GM12872 (cell line): ENCODE data around the gene C3.

ENCODE experiments used
- TF ChIP-seq, protein P1 (sequence below): IDR thresholded peaks from 3 replicates; pipeline ENCODE4 v1.5.1; 2011; ENCODE audit warnings: low read depth, mild to moderate bottlenecking, low read length, moderate library complexity; ENCODE audit not compliant: insufficient read depth

C3 gene

DNA sequence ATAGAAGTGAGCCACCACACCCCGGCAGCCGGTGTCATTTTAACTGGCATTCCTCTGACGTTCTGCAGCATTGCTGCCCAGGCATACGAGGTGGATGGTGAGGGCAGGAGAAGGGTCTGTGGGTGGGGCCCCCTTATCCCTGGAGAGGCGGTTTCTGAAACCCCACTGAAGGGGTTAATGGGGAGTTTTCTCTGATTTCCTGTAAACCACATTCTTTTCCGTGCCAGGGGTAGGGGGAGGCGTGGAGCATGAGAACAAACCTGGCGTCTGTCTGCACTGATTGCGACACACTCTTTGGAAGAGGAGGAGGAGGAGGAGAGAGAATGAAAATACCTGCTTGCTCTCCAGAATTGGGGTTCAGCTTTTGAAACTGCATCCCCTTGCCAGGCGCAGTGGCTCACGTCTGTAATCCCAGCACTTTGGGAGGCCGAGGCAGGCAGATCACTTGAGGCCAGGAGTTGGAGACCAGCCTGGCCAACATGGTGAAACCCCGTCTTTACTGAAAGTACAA is 2.7 kb upstream of the C3 start:
- TF ChIP-seq, protein P1, sequence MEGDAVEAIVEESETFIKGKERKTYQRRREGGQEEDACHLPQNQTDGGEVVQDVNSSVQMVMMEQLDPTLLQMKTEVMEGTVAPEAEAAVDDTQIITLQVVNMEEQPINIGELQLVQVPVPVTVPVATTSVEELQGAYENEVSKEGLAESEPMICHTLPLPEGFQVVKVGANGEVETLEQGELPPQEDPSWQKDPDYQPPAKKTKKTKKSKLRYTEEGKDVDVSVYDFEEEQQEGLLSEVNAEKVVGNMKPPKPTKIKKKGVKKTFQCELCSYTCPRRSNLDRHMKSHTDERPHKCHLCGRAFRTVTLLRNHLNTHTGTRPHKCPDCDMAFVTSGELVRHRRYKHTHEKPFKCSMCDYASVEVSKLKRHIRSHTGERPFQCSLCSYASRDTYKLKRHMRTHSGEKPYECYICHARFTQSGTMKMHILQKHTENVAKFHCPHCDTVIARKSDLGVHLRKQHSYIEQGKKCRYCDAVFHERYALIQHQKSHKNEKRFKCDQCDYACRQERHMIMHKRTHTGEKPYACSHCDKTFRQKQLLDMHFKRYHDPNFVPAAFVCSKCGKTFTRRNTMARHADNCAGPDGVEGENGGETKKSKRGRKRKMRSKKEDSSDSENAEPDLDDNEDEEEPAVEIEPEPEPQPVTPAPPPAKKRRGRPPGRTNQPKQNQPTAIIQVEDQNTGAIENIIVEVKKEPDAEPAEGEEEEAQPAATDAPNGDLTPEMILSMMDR: no peak

GRCh38 chr19:6721773-6722172 is 1.3 kb upstream of the C3 start:
- TF ChIP-seq, protein P1: no peak

DNA sequence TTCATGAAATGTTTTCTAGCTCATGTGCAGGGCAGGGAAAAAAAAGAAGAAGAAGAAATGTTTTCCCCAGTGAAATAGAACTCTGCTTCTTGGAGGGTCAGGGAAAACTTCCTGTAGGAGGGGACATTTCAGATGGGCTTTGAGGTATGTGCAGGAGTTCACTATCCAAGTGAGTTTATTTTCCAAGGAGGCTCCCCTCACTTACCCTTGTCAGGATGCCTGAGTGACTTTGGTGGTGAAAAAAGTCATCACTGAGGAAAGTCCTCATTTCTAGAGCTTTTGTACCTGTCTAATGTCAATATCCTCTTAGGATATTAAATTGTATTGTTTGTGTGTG is 656 bp upstream of the C3 start:
- TF ChIP-seq, protein P1: no peak

DNA sequence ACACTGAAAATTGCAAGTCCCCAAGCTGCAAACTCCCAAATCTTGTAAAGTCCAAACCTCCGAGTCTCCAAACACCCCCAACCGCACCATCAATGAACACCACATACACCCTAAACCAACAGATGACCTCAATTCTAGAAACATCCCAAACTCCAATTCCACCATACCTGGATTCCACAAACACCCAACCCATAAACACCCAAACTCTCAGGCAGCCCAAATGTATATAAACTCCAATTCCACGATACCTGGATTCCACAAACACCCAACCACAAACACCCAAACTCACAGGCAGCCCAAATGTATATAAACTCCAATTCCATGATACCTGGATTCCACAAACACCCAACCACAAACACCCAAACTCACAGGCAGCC is 470 bp downstream of the C3 start:
- TF ChIP-seq, protein P1: no peak

DNA sequence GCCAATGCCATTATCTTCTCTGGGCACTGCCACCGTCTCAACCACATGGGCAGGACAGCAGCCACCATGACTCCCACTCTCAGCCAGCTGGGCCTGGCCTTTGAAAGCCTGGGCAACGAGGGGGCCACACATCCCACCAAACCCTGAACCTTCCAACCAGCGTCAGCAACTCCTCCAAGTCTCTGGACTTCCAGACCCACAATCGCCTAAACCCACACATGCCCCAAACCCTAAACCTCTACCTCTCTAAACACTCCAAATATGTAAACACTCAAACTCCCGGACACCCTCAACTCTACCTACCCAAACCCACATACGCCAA is 949 bp downstream of the C3 start:
- TF ChIP-seq, protein P1: no peak

DNA sequence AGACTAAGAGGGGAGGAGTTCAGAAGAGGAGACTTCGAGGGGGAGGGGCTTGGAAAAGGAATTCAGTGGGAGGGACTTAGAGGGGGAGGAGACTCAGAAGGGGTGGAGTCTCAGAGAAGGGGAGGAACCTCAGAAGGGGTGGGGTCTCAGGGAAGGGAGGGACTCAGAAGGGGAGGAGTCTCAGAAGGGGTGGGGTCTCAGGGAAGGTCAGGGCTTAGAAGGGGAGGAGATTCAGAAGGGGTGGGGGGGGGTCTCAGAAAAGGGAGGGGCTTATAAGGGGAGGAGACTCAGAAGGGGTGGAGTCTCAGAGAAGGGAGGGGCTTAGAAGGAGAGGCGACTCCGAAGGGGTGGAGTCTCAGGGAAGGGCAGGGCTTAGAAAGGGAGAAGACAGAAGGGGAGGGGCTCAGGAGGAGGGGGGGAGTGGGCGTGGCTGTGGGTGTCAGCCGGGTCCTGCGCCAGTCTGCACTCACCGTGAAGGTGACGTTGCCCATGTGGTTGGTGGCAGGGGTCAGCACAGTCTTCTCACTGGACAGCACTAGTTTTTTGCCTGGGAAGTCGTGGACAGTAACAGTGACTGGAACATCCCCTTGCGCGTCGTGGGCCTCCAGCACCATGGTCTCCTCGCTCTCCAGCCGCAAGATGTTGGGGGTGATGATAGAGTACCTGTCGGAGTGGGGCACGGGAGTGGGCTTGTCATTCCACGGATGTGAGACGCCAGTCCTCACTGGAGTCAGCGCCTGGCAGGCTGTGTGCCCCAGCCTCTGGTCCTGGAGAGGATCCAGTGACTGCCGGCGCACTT is 1.5 kb downstream of the C3 start:
- TF ChIP-seq, protein P1: no peak

- TF ChIP-seq, protein P1: no peak
Measured at GRCh38 chr19:6718111-6718740, 2.2 kb downstream of the C3 start.
